Measurements from ENCODE around the gene SH2D3C. TPM values are rescaled to one million over a fixed set of nuclear protein-coding genes. Genes with fewer than 3 reads are reported as not detected.

SH2D3C gene
- total and polyA plus RNA-seq, 9 of the 15 experiments (the other 6 are each of a cell fraction or from before 2014, with no cell fraction given), result 0.03 to 1.2 (median 0.22) TPM; not detected in 1

GRCh38 chr9:127802576-127803443 is 24.3 kb upstream of the SH2D3C start, which contains the start of gene FPGS (continued):
- TF ChIP-seq, protein P1, sequence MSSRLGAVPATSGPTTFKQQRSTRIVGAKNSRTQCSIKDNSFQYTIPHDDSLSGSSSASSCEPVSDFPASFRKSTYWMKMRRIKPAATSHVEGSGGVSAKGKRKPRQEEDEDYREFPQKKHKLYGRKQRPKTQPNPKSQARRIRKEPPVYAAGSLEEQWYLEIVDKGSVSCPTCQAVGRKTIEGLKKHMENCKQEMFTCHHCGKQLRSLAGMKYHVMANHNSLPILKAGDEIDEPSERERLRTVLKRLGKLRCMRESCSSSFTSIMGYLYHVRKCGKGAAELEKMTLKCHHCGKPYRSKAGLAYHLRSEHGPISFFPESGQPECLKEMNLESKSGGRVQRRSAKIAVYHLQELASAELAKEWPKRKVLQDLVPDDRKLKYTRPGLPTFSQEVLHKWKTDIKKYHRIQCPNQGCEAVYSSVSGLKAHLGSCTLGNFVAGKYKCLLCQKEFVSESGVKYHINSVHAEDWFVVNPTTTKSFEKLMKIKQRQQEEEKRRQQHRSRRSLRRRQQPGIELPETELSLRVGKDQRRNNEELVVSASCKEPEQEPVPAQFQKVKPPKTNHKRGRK (tag; IDR thresholded peaks at IDR 0.05), result no peak
- TF ChIP-seq SAP30 (IDR thresholded peaks at IDR 0.05; ENCODE audit: borderline replicate concordance, insufficient read depth, low read depth, low read length, poor library complexity, severe bottlenecking) (peak; percentile 73), HNRNPL (IDR thresholded peaks at IDR 0.05; ENCODE audit: low read depth, low read length) (no peak), ZNF282 (CRISPR knock-in tag; IDR thresholded peaks at IDR 0.05) (no peak), CCNT2 (IDR thresholded peaks at IDR 0.05; ENCODE audit: borderline replicate concordance, extremely low read depth, insufficient read length, low read depth, low read length) (peak; percentile 73), SOX6 (IDR thresholded peaks at IDR 0.05) (no peak)

Measured in K562 (cell line).